Cardiac fibroblast (primary cell): ENCODE results near the gene RASL10A.
"Not testable (repeated sequence)": the region's sequence is repeated elsewhere in the genome, so short reads cannot be mapped to it uniquely, and the experiment has no call there.

ENCODE experiments used
- DNase-seq, 2 donors: peaks; one replicate each; pipeline versions ENCODE4 v3.0.0 to v3.0.0-alpha.2; 2010; ENCODE audit warnings: low read depth in 2 of 2
- H3K4me3 ChIP-seq, 2 donors: replicated peaks in 1 of 2; 1 replicate in 1 of 2; 2 replicates in 1 of 2; pipeline ENCODE4 v1.5.1; 2011; ENCODE audit warnings: low read depth in 2 of 2, low read length in 2 of 2, mild to moderate bottlenecking in 2 of 2, moderate library complexity in 1 of 2
- TF ChIP-seq, protein P1 (sequence below): IDR thresholded peaks from one replicate; pipeline ENCODE4 v1.5.1; 2011; ENCODE audit warnings: low read depth, mild to moderate bottlenecking, low read length, inconsistent platforms

Gene RASL10A, protein sequence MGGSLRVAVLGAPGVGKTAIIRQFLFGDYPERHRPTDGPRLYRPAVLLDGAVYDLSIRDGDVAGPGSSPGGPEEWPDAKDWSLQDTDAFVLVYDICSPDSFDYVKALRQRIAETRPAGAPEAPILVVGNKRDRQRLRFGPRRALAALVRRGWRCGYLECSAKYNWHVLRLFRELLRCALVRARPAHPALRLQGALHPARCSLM

DNA sequence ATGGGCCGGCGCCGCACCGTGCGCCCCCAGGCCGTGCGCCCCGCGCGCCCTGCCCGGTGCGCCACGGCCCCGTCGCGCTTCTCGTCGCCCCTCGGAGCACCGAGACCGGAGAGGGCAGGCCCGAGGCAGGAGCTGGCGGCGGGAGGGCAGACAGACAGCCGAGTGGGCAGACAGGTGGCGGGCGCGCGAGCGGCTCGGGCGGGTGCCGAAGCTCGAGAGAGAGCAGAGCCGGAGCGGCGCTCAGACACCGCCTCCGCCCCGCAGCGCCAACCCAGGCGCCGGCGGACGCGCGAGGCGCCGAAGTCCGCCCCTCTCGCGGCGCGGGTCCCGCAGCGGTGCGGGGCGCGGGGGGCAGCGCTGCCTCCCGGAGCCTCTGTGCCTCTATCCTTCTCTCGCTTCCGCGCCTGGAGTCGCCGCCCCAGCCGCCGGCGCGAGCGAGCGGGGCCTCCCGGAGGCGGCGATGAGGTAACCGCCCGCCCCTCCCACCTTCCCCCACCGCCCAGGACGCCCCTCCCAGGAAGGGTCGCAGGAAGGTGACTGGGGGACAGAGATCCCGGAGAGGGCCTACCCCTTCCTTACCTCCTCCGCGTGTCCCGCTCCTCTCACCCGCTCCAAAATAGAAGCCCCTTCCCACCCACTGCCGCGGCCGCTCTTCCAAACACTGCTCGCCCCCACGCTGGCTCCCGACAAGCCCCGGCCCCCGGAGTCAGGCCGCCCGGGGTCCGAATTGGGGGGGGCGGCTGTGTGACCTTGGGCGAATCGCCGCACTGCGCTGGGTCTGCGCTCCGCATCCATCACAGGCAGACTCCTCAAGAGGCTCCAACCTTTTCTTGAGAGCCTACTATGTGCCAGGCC is at the start of gene RASL10A:
Gene RASL10A (minus strand): TSS at position 412 of the 855 bp plus-strand sequence. CDS start 451 bp downstream, outside the sequence.
- H3K4me3 ChIP-seq = no peak within 1 kb of the TSS
- TF ChIP-seq, protein P1, sequence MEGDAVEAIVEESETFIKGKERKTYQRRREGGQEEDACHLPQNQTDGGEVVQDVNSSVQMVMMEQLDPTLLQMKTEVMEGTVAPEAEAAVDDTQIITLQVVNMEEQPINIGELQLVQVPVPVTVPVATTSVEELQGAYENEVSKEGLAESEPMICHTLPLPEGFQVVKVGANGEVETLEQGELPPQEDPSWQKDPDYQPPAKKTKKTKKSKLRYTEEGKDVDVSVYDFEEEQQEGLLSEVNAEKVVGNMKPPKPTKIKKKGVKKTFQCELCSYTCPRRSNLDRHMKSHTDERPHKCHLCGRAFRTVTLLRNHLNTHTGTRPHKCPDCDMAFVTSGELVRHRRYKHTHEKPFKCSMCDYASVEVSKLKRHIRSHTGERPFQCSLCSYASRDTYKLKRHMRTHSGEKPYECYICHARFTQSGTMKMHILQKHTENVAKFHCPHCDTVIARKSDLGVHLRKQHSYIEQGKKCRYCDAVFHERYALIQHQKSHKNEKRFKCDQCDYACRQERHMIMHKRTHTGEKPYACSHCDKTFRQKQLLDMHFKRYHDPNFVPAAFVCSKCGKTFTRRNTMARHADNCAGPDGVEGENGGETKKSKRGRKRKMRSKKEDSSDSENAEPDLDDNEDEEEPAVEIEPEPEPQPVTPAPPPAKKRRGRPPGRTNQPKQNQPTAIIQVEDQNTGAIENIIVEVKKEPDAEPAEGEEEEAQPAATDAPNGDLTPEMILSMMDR = no peak
- DNase-seq = no peak

DNA sequence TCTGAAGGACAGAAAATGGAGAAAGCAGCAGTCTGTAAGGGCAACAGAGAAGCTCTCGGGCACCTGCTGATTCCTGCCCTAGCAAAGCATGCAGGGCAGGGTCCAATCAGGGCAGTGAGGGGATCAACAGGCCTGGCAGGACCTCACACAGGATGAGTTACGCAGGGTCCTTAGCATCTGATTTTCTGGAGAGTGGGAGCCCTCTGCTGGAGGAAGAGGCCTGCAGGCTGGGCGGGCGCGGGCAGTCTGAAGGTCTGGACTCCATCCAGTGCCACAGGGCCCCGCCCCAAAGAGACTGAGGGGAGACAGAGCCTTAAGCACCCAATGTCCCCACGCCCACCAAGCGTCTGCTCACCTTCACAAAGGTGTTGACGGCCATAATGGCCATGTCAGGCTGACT is 44.0 kb upstream of the RASL10A start:
- DNase-seq = peak; percentile 62 to 78
- TF ChIP-seq, protein P1 = peak; percentile 78
- no peak overlapping the region for H3K4me3 ChIP-seq

DNA sequence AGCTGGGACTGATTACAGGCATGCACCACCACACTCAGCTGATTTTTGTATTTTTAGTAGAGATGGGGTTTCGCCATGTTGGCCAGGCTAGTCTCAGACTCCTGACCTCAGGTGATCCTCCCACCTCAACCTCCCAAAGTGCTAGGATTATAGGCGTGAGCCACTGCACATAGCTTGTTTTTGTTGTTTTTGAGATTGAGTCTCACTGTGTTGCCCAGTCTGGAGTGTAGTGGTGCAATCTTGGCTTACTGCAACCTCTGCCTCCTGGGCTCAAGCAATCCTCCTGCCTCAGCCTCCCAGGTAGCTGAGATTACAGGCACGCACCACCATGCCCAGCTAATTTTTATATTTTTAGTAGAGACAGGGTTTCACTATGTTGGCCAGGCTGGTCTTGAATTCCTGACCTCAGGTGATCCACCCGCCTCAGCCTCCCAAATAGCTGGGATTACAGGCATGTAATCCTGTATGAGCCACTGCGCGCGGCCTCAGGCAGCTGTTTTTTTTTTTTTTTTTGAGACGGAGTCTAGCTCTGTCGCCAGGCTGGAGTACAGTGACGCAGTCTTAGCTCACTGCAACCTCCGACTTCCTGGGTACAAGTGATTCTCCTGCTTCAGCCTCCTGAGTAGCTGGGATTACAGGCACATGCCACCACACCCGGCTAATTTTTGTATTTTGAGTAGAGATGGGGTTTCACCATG is 41.8 kb upstream of the RASL10A start:
- DNase-seq, H3K4me3 ChIP-seq: not testable (repeated sequence)

DNA sequence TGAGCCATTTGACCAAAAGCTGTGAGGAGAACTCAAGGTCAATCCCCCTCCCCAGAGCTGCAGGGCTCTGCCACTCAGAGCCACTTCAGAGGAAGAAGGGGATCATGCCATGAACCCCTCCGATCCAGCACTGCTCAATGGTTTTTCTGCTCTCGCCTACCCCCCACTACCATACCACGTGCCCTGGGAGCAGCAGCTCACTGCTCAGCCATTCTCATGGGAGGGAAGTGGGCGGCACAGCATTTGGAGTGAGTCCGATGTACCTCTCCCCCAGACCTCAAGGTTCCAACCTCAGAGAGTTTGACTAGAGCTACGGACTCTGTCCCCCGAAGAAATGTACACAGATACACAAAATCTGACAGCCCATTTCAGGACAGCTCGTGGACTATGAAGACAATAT is 38.4 kb upstream of the RASL10A start:
- DNase-seq = no peak
- H3K4me3 ChIP-seq = no peak overlapping the region
- TF ChIP-seq, protein P1 = no peak

DNA sequence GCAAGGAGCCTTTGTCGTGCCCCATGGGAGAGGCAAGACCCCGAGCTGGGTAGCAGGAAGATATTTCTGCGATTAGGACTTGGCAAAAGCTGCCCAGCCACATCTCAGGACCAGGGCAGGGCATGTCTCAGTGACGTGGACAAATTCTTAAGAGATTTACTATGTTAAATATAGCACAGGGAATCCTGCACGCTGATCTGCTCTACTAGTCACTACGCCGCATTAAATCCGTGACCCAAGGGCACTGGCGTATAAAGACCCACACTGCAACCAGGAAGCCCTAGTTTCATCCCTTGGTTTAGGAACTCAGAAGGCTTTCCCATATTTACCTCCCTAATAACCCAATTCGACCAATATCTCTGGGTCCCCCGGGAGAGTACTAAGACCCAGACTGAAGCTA is 37.8 kb upstream of the RASL10A start:
- TF ChIP-seq, protein P1 = no peak
- no peak overlapping the region for H3K4me3 ChIP-seq
- no peak for DNase-seq

DNA sequence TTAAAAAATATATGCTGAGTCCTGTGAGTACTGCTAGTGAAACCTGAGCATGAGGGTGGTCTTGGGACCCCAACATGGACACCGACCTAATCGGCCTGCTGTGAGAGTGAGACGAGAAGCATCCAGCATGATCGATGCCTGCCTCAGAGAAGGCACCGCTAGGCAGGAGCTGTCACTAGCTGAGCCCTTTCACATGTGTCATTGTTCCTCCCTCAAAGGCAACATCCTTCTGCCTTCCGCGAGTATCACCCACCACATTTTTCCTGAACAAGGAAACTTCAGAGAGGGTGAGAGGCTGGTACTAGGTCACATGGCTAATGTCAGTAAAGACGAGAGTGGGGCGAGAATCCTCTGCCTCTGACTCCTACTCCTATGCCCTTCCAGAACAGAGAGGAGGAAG is 37.3 kb upstream of the RASL10A start:
- TF ChIP-seq, protein P1 = no peak
- no peak for DNase-seq
- no peak overlapping the region for H3K4me3 ChIP-seq

DNA sequence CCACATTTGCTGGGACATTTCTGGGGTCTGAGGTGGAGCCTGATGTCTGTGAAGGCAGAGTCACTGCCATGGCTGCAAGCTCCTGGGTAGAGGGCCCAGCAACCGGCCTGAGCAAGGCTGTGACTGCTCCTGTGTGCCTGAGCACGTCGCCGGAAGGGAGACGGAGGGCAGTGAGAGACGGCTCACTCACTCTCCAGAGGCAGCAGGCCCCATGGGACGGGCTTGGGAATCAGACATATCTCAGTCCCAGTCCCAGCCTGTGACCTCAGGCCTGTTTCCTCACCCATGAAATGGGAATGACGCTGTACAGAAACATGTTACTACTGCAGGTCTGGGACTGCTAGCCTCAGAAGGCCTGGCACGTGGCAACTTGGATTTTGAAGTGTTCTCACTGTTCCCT is 36.4 kb upstream of the RASL10A start:
- no peak overlapping the region for H3K4me3 ChIP-seq
- TF ChIP-seq, protein P1 = no peak
- peak in 1 of 2 donors; percentile 31 for DNase-seq
